ENCODE measurements around the gene PLIN1.

GRCh38 chr15:89680282-89680873, 1.2 kb upstream of the PLIN1 start:
- TF ChIP-seq EP300 (IDR thresholded peaks at IDR 0.05) (no peak), CTCF (IDR thresholded peaks at IDR 0.05) (no peak), POLR2A (IDR thresholded peaks at IDR 0.05) (no peak), POLR2AphosphoS5 (IDR thresholded peaks at IDR 0.05) (peak; percentile 21 to 63 (median 37))

Measured in sigmoid colon (tissue), 4 donors.